IMR-90 (cell line): ENCODE results near the gene LDHD. TPM values are rescaled to one million over a fixed set of nuclear protein-coding genes. Genes with fewer than 3 reads are reported as not detected.

Experiments
- ATAC-seq: fragments of 200-7000 bp; cut with Tn5 transposase; 2 replicates; pipeline ENCODE4 v1.9.1; 2020; ENCODE audit warnings: low read depth, mild to moderate bottlenecking, moderate library complexity
- BruUV-seq: library from RNA; stranded (reverse); fragments of 400-500 nt; replicated peaks from 2 replicates; lab custom pipeline; 2021; lab: Mats Ljungman, UMichigan
- CTCF ChIA-PET: fragments of 300-600 bp; formaldehyde crosslinking; extraction: SDS; loops from one replicate; lab custom pipeline; 2021; ENCODE audit warnings: antibody characterized with exemption; lab: Yijun Ruan, JAX
- POLR2A ChIA-PET: fragments of 300-600 bp; sonication (Branson Sonifier 250); formaldehyde crosslinking; loops from one replicate; lab custom pipeline; 2022; ENCODE audit warnings: antibody characterized with exemption; ENCODE audit not compliant: unreplicated experiment; lab: Charles Lee
- DNase-seq: peaks from one replicate; pipeline ENCODE4 v3.0.0; 2013
- H2AFZ ChIP-seq: replicated peaks from 2 replicates; pipeline ENCODE3; 2013; ENCODE audit warnings: low read length, mild to moderate bottlenecking; ENCODE audit not compliant: poor library complexity
- H2AK5ac ChIP-seq: 2 replicates; pipeline ENCODE4 v1.6.1; 2013; ENCODE audit warnings: low read depth, low read length, inconsistent platforms
- H2AK9ac ChIP-seq: replicated peaks from 2 replicates; pipeline ENCODE3; 2013; ENCODE audit warnings: mild to moderate bottlenecking, low read depth, low read length, moderate library complexity; ENCODE audit not compliant: poor library complexity
- H2BK120ac ChIP-seq: 2 replicates; pipeline ENCODE4 v1.6.1; 2013; ENCODE audit warnings: low read depth, low read length, inconsistent platforms
- H2BK15ac ChIP-seq: 3 replicates; pipeline ENCODE4 v1.6.1; 2013; ENCODE audit warnings: low read depth, low read length, inconsistent platforms
- H2BK20ac ChIP-seq: 2 replicates; pipeline ENCODE4 v1.6.1; 2013; ENCODE audit warnings: low read depth, mild to moderate bottlenecking, inconsistent platforms, low read length, moderate library complexity
- H2BK5ac ChIP-seq: 2 replicates; pipeline ENCODE4 v1.6.1; 2013; ENCODE audit warnings: mild to moderate bottlenecking, low read depth, low read length, inconsistent platforms; ENCODE audit not compliant: poor library complexity, severe bottlenecking
- H3K14ac ChIP-seq: replicated peaks from 2 replicates; pipeline ENCODE4 v1.6.1; 2013; ENCODE audit warnings: low read depth, low read length, inconsistent platforms
- H3K18ac ChIP-seq: 2 replicates; pipeline ENCODE4 v1.6.1; 2013; ENCODE audit warnings: low read depth, low read length, control low read depth
- H3K23ac ChIP-seq: 2 replicates; pipeline ENCODE4 v1.6.1; 2013; ENCODE audit warnings: low read depth, low read length, inconsistent platforms
- H3K27ac ChIP-seq: 2 replicates; pipeline ENCODE4 v1.5.1; 2013; ENCODE audit warnings: mild to moderate bottlenecking, control low read depth, low read length; ENCODE audit not compliant: insufficient read depth
- H3K27me3 ChIP-seq: 2 replicates; pipeline ENCODE4 v1.6.1; 2013; ENCODE audit warnings: low read length; ENCODE audit not compliant: control insufficient read depth, insufficient read depth
- H3K36me3 ChIP-seq: 2 replicates; pipeline ENCODE4 v1.6.1; 2013; ENCODE audit warnings: low read length, mixed read lengths; ENCODE audit not compliant: control insufficient read depth, insufficient read depth
- H3K4ac ChIP-seq: 2 replicates; pipeline ENCODE4 v1.6.1; 2013; ENCODE audit warnings: low read depth, low read length, inconsistent platforms
- H3K4me1 ChIP-seq: 2 replicates; pipeline ENCODE4 v1.6.1; 2013; ENCODE audit warnings: low read length, mixed read lengths; ENCODE audit not compliant: control insufficient read depth, insufficient read depth
- H3K4me2 ChIP-seq: 2 replicates; pipeline ENCODE4 v1.6.1; 2013; ENCODE audit warnings: low read depth, mild to moderate bottlenecking, control low read depth, low read length, moderate library complexity
- H3K4me3 ChIP-seq: 2 replicates; pipeline ENCODE4 v1.5.1; 2013; ENCODE audit warnings: low read depth, mild to moderate bottlenecking, control low read depth, low read length, moderate library complexity; ENCODE audit not compliant: insufficient read depth
- H3K56ac ChIP-seq: 2 replicates; pipeline ENCODE4 v1.6.1; 2013; ENCODE audit warnings: low read length, inconsistent platforms; ENCODE audit not compliant: insufficient read depth; ENCODE audit errors: extremely low read depth
- H3K79me1 ChIP-seq, 2 experiments: 2 replicates each; pipeline ENCODE4 v1.6.1; 2013; ENCODE audit warnings: low read length in 2 of 2, inconsistent platforms in 1 of 2, low read depth in 1 of 2
- H3K9ac ChIP-seq: 2 replicates; pipeline ENCODE4 v1.6.1; 2013; ENCODE audit warnings: low read depth, low read length, control low read depth
- H3K9me1 ChIP-seq: 2 replicates; pipeline ENCODE4 v1.6.1; 2013; ENCODE audit warnings: low read length, inconsistent platforms; ENCODE audit not compliant: insufficient read depth
- H3K9me3 ChIP-seq: 2 replicates; pipeline ENCODE4 v1.6.1; 2013; ENCODE audit warnings: low read length; ENCODE audit not compliant: control insufficient read depth, insufficient read depth
- H4K20me1 ChIP-seq: 2 replicates; pipeline ENCODE4 v1.6.1; 2013; ENCODE audit warnings: low read length, inconsistent platforms; ENCODE audit not compliant: insufficient read depth
- H4K5ac ChIP-seq: 2 replicates; pipeline ENCODE4 v1.6.1; 2013; ENCODE audit warnings: mild to moderate bottlenecking, low read depth, low read length, control low read depth
- H4K8ac ChIP-seq, 2 experiments: 2 replicates each; pipeline ENCODE4 v1.6.1; 2013; ENCODE audit warnings: low read depth in 2 of 2, low read length in 2 of 2, control low read depth in 1 of 2, inconsistent platforms in 1 of 2
- H4K91ac ChIP-seq: 2 replicates; pipeline ENCODE4 v1.6.1; 2013; ENCODE audit warnings: low read depth, low read length, inconsistent platforms; ENCODE audit not compliant: insufficient read depth
- BHLHE40 ChIP-seq: fragments of 150-350 bp; IDR thresholded peaks from 2 replicates; pipeline ENCODE4 v1.6.1; 2016; ENCODE audit warnings: mild to moderate bottlenecking, low read depth, low read length
- CEBPB ChIP-seq: IDR thresholded peaks from 2 replicates; pipeline ENCODE4 v1.6.1; 2012; ENCODE audit warnings: low read depth, low read length, improper control_type of control experiment
- CHD1 ChIP-seq: IDR thresholded peaks from 2 replicates; pipeline ENCODE4 v1.6.1; 2012; ENCODE audit warnings: low read depth, low read length, improper control_type of control experiment
- MAZ ChIP-seq: IDR thresholded peaks from 2 replicates; pipeline ENCODE4 v1.6.1; 2012; ENCODE audit warnings: low read depth, mild to moderate bottlenecking, low read length, improper control_type of control experiment, moderate library complexity, borderline replicate concordance
- NFE2L2 ChIP-seq: fragments of 150-350 bp; IDR thresholded peaks from 2 replicates; pipeline ENCODE4 v1.6.1; 2016; ENCODE audit warnings: low read depth, mild to moderate bottlenecking, low read length
- WGBS, 2 experiments: methylation state at CpG; one replicate each; pipeline versions ENCODE4 v1.1.5 to v1.1.7; 2013; ENCODE audit warnings: missing lambda C conversion rate in 2 of 2; ENCODE audit not compliant: insufficient read length in 1 of 2; ENCODE audit errors: extremely low coverage in 2 of 2; 5-methylcytosine and 5-hydroxymethylcytosine counted together
- dilution Hi-C: fragments of 300-500 bp; cut with HindIII; formaldehyde crosslinking; loops from one replicate; pipeline ENCODE4 v1.14.3; 2018; ENCODE audit warnings: low sequenced_read_pairs; ENCODE audit not compliant: unreplicated experiment
- in situ Hi-C: fragments of 300-500 bp; cut with MboI; formaldehyde crosslinking; loops from 3 replicates; pipeline ENCODE4 v1.14.3; 2019; ENCODE audit warnings: low sequenced_read_pairs, inconsistent platforms, mixed read lengths
- intact Hi-C: fragments of 100-400 bp; cut with micrococcal nuclease; formaldehyde crosslinking; loops from 2 replicates; pipeline ENCODE4 v1.10.0; 2022
- polyA plus RNA-seq, 3 experiments: library from polyadenylated mRNA; depleted of rRNA; stranded (reverse); fragments of >200 nt; gene quantifications; 2 replicates each; pipeline ENCODE4 v1.2.3, GENCODE V29; 2012; ENCODE audit warnings: low replicate concordance in 1 of 3
- total RNA-seq: library from RNA; depleted of rRNA; stranded (reverse); fragments of >200 nt; gene quantifications from 2 replicates; pipeline ENCODE4 v1.2.3, GENCODE V29; 2012

The LDHD gene
- total and polyA plus RNA-seq, 2 of the 4 experiments (the other 2 are of a cell fraction): under 0.01 to 0.26 TPM

DNA sequence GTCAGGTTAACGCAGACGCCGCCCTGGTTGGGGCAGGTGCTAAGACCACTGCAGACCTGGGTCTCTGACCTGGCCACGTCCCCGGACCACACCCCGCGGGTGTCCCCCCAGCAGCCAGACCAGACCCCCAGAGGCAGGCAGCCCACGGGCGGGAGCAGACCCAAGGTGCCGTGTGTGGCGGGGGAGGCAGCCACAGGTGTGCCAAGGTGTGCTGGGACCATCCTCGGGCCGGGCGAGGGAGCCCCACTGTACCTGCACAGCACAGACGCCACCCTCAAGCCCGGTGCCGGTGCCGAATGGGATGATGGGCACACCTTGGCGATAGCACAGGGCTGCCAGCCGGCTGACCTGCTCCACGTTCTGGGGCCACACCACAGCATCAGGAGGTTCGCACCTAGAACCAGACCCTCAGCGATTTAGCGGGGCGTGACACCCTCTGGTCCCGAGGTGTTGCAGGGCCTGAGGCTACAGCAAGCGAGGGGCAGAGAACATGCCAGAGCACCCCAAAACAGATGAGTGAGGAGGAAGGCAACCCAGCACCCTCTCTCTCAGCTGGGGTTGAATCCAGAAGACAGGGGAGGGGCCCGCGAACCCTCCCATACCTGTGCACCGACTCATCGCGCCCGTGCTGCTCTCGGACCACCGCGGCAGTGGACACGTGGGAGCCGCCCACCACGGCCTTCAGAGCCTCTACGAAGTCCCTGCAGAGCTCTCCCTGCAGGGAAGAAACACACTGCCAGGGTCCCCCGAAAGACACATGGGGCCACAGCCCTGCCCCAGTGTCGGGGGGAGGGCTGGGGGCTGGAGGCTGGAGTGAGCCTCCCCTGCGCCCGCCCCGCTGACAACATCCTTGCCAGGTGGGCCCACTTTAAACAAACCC lies 1.4 kb downstream of the LDHD start:
- in situ Hi-C loops: no loop called here
- BruUV-seq: no TSS peak
- ChIA-PET POLR2A (no interaction called here), CTCF (no interaction called here)
- 97% methylated on average over 19 of the region's 45 CpGs; no CpG with 5 or more reads in 1 of the 2 experiments for WGBS, 2 experiments
- Histone ChIP-seq H2BK5ac (no peak overlapping the region), H2BK20ac (no peak overlapping the region), H3K27me3 (no peaks in the 10 kb centered on the region), H3K4ac (no peak overlapping the region), H3K14ac (no peak overlapping the region), H3K27ac (no peak overlapping the region), H2BK120ac (no peak overlapping the region), H3K36me3 (no peaks in the 10 kb centered on the region), H4K20me1 (peaks cover 10% of the 10 kb centered on the region), H2AK9ac (no peak overlapping the region), H3K4me2 (no peak overlapping the region), H3K9me1 (peaks cover under 1% of the 10 kb centered on the region; the same call in 1 of the 2 replicates), H3K18ac (no peak overlapping the region), H4K91ac (no peak overlapping the region), H3K79me1 (peaks cover 0 to 2% of the 10 kb centered on the region in 2 experiments; a peak in 1 of 4 replicates), H3K4me3 (no peak overlapping the region), H4K8ac (no peak overlapping the region), H2BK15ac (no peak overlapping the region), H2AK5ac (no peak overlapping the region), H3K4me1 (peaks cover 9% of the 10 kb centered on the region), H3K9me3 (no peaks in the 10 kb centered on the region), H3K9ac (no peak overlapping the region), H3K23ac (no peak overlapping the region), H3K56ac (no peak overlapping the region), H4K5ac (no peak overlapping the region), H2AFZ (peak overlapping the region; percentile 33)
- ATAC-seq (no peak), DNase-seq (no peak)
- TF ChIP-seq BHLHE40 (no peak), MAZ (no peak), CHD1 (no peak), CEBPB (no peak), NFE2L2 (no peak)
- intact Hi-C loops: loop anchor here (5.0 kb wide), 1 partner anchor 303 kb away; no protein-coding TSS in a partner anchor
- dilution Hi-C loops: no loop called here
